ENCODE results near the gene LARP4.

The LARP4 gene

GRCh38 chr12:50477241-50477832 lies 76.7 kb downstream of the LARP4 start:
- DNase-seq (no peak), ATAC-seq (ENCODE audit: insufficient read depth, low read depth) (no peak)
- H3K9me3 ChIP-seq (ENCODE audit: insufficient read depth, low read length, severe bottlenecking) = no peaks in the 10 kb centered on the region
- H4K20me1 ChIP-seq (ENCODE audit: insufficient read depth, low read length) = no peaks in the 10 kb centered on the region
- H3K27me3 ChIP-seq (ENCODE audit: insufficient read depth, low read length, poor library complexity) = no peaks in the 10 kb centered on the region
- H3K4me1 ChIP-seq (ENCODE audit: insufficient read depth, low read length) = no peaks in the 10 kb centered on the region
- no peak overlapping the region for H2AFZ ChIP-seq (ENCODE audit: low read depth, low read length)
- no peak overlapping the region for H3K27ac ChIP-seq (ENCODE audit: low read length)
- H3K79me2 ChIP-seq (ENCODE audit: insufficient read depth, low read length) = no peaks in the 10 kb centered on the region
- H3K36me3 ChIP-seq (ENCODE audit: insufficient read depth, low read length) = peaks cover 58% of the 10 kb centered on the region
- H3K4me2 ChIP-seq (ENCODE audit: insufficient read depth, low read length) = no peak overlapping the region
- no peak overlapping the region for H3K9ac ChIP-seq (ENCODE audit: low read depth, low read length)
- H3K4me3 ChIP-seq (ENCODE audit: low read depth in 1 of 2, low read length in 2 of 2) = no peak overlapping the region
- TF ChIP-seq EZH2 (IDR thresholded peaks at IDR 0.05; ENCODE audit: borderline replicate concordance, low read depth, low read length, severe bottlenecking) (no peak), CTCF (IDR thresholded peaks at IDR 0.05; ENCODE audit: borderline replicate concordance, extremely low read depth, low read length, poor library complexity, severe bottlenecking) (no peak)

- H2AFZ ChIP-seq (ENCODE audit: low read depth, low read length) = no peak overlapping the region
- no peak overlapping the region for H3K27ac ChIP-seq (ENCODE audit: low read length)
Observed at GRCh38 chr12:50482571-50482970, 81.9 kb downstream of the LARP4 start.

GRCh38 chr12:50483488-50483887 lies 82.8 kb downstream of the LARP4 start:
- Histone ChIP-seq H3K79me2 (ENCODE audit: insufficient read depth, low read length) (no peaks in the 10 kb centered on the region), H3K36me3 (ENCODE audit: insufficient read depth, low read length) (peaks cover under 1% of the 10 kb centered on the region; the same call in 1 of the 2 replicates), H3K27ac (ENCODE audit: low read length) (no peak overlapping the region), H4K20me1 (ENCODE audit: insufficient read depth, low read length) (no peaks in the 10 kb centered on the region), H3K27me3 (ENCODE audit: insufficient read depth, low read length, poor library complexity) (no peaks in the 10 kb centered on the region), H2AFZ (ENCODE audit: low read depth, low read length) (no peak overlapping the region), H3K9me3 (ENCODE audit: insufficient read depth, low read length, severe bottlenecking) (no peaks in the 10 kb centered on the region), H3K4me3 (ENCODE audit: low read depth in 1 of 2, low read length in 2 of 2) (no peak overlapping the region), H3K4me2 (ENCODE audit: insufficient read depth, low read length) (no peak overlapping the region), H3K4me1 (ENCODE audit: insufficient read depth, low read length) (no peaks in the 10 kb centered on the region), H3K9ac (ENCODE audit: low read depth, low read length) (no peak overlapping the region)
- ATAC-seq (ENCODE audit: insufficient read depth, low read depth) = peak; percentile 13; the same call in 1 of the 3 replicates
- no peak for DNase-seq
- TF ChIP-seq EZH2 (IDR thresholded peaks at IDR 0.05; ENCODE audit: borderline replicate concordance, low read depth, low read length, severe bottlenecking) = no peak
- no peak for TF ChIP-seq CTCF (IDR thresholded peaks at IDR 0.05; ENCODE audit: borderline replicate concordance, extremely low read depth, low read length, poor library complexity, severe bottlenecking)

More at GRCh38 chr12:50482571-50482970, 81.9 kb downstream of the LARP4 start:
- H3K4me3 ChIP-seq (ENCODE audit: low read depth in 1 of 2, low read length in 2 of 2) = no peak overlapping the region
- no peak overlapping the region for H3K9ac ChIP-seq (ENCODE audit: low read depth, low read length)
- no peaks in the 10 kb centered on the region for H4K20me1 ChIP-seq (ENCODE audit: insufficient read depth, low read length)
- H3K9me3 ChIP-seq (ENCODE audit: insufficient read depth, low read length, severe bottlenecking) = no peaks in the 10 kb centered on the region
- H3K4me2 ChIP-seq (ENCODE audit: insufficient read depth, low read length) = no peak overlapping the region
- no peak for DNase-seq
- no peak for ATAC-seq (ENCODE audit: insufficient read depth, low read depth)
- H3K4me1 ChIP-seq (ENCODE audit: insufficient read depth, low read length) = no peaks in the 10 kb centered on the region
- no peak for TF ChIP-seq EZH2 (IDR thresholded peaks at IDR 0.05; ENCODE audit: borderline replicate concordance, low read depth, low read length, severe bottlenecking)
- no peak for TF ChIP-seq CTCF (IDR thresholded peaks at IDR 0.05; ENCODE audit: borderline replicate concordance, extremely low read depth, low read length, poor library complexity, severe bottlenecking)
- peaks cover 9% of the 10 kb centered on the region; the same call in 1 of the 2 replicates for H3K36me3 ChIP-seq (ENCODE audit: insufficient read depth, low read length)
- no peaks in the 10 kb centered on the region for H3K79me2 ChIP-seq (ENCODE audit: insufficient read depth, low read length)
- no peaks in the 10 kb centered on the region for H3K27me3 ChIP-seq (ENCODE audit: insufficient read depth, low read length, poor library complexity)

Measured in DND-41 (cell line).